Activated T-cell treated with anti-CD3 and anti-CD28 coated beads, Interleukin-2, amount 50 U/mL, for 1 hour (primary cell): Measurements from ENCODE around the gene THEM4.
A peak's percentile ranks its signal among the peaks of the same experiment; 100 is the strongest.

Experiments
- DNase-seq: peaks from one replicate; pipeline ENCODE4 v3.0.0-alpha.2; 2020

THEM4 gene

DNA sequence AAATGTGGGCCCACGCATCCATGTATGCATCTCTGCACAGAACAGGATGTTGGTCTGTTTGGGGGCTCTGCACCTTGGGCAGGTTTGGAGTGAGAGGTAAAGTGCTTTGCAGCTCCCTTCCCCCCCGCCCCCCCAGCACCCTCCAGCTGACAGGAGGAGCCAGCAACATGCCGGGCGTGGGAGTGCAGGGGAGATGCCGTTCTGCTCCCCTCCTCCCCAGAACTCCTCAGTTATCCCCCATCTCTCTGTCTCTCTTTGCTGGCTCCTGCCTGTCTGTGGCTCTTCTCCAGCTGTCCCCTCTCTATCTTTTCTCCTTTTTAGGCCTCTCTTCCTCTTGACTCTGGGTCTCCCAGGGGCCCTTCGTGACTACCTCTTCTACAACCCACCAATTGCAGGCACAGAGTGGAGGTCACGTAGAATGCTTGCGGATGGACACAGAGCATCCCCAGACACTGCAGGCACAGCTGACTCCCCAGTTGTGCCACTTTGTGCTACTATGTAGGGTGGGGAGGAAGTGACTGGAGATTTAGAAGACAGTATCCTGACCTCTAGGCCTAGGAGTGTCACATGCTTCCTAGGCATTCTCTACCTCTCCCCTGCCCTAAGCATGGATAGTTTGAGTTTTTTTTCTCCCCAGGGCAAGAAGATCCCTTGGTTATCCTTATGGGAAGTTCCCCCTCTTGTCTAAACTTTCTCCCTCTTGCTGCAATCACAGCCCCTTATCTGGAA, 76.0 kb downstream of the THEM4 start:
- no peak for DNase-seq

DNA sequence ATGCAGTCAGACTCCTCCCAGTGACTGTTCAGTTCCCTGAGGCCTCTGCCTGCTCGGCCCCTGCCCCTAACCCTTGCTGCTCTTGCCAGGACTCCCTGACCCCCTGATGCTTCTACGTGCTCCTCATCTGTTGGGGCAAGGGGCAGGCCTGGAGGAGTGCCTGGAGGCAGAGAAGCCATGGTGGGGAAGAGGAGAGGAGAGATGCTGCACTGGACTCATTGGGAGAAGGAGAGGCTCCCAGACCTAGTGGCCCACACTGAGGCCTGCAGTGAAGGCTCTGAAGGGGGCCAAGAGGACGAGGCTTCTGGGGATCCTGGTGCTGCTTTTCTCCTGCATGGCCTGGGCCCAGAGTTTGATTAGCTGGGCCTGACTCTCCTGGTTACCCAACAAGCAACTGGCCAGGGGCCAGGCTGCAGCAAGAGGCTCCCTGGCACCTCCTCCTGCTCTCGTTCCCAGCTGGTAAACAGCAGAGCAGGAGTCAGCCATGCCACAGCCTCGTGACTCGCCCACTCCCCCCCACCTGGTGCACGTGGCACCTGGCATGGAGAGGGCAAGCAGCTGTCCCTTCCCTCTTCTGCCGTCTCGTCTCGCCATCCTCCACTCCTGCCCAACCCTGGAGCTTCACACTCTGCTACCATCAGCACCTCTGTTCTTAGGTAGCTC, 76.9 kb downstream of the THEM4 start:
- DNase-seq = no peak

DNA sequence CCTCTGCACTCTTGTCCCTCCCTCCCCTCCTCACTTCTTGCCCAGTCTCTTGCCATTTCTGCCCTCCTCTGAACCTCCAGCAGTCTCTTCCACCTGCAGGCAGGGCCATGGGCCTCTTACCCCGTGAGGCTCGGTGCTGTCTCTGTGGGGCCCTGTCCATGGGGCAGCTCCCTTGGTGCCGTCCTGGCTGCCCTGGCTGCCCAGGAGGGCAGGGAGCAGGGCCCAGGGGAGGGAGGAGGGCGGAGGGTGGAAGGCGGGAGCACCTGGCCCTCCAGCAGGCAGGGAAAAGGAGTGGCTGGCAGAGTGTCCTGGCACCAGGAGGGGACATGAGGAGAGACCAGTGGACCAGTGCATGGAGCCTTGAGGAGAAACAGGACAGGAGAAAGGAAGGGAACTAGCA, 77.7 kb downstream of the THEM4 start, which contains the start of gene RORC:
TSS of gene RORC (minus strand) at position 198 of the 400 bp plus-strand sequence. CDS start at position 160, 38 bp downstream.
- no peak for DNase-seq

DNA sequence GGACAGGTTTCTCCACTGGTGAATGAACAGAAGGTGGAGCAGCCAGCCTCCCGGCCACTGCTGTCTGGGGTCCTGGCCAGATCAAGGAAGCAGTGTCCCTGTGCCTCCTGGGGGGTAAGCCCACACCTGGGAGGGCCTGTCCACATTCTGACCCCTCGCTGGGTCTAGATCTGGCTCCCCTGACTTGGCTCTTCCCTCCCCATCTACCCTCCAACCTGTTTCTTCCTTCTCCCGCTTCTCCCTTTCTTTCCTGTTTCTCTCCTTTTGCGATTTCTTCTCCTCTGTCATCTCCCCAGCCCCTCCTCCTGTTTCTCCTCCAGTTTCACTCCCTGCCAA, 78.1 kb downstream of the THEM4 start:
- DNase-seq = no peak

DNA sequence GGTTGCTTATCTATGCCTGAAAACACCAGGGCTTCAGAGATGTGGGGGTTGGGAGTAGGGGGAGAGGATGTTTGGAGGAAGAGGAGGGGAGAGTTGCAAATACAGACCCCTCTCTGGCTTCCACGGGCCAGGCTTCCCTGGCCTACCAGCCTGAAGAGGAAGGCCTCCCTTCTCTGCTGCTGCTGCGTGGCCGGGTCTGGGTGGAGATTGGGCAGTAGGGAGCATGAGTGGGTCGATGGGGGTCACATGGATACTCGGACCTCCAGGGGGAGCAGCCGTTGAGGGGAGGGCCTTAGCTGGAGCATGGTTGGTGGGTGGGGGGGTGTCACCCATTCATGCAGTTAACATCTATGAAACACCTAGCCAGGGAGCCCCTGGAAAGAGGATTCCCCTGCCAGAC, 79.3 kb downstream of the THEM4 start:
- no peak for DNase-seq

DNA sequence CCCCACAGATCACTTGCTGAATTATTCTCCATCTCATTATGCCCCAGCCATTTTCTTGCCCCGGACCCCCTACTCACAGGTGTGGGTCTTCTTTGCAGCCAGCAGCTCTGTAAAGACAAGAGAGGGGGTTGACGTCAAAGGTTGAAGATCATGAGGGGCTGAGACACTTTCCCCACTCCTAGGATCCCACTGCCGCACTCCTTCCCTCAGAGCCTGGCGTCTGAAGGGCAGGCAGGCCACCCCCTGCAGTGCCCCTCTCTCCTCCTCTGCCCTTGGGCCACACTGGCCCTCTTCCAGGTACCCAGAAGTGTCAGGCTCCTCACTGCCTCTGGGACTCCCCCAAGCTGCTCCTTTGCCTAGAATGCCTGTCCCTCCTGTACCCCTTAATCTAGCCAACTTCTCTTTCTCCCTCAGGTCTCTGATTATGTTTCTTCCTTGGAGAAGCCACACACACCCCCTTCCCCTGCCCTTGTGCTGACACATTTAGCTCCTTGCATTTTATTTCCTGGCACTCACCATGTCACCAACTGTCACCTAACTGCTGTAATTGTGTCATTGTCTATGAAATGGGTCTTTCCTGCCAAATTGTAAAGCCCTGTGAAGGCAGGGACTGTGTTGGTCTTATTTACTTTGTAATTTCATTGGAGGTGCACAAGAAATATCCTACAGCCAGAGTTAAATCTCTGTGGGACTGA, 79.8 kb downstream of the THEM4 start:
- no peak for DNase-seq

DNA sequence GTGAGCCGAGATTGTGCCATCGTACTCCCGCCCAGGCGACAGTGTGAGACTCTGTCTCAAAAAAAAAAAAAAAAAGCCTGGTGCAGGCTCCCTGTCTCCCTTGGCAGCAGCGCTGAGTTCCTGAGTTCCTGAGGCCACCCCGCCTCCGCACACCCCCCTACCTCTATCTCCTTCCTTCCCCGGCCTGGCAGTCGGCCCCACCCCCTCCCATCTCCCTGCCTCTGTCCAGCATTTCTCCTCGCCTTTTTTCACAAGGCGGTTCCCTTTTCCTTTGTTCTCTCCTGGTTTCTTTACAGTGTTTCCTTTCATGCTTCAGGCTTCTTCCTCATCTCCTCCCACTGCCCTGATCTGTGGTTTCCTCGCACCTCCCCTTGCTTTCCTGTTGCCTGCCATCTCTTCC, 80.4 kb downstream of the THEM4 start:
- no peak for DNase-seq

DNA sequence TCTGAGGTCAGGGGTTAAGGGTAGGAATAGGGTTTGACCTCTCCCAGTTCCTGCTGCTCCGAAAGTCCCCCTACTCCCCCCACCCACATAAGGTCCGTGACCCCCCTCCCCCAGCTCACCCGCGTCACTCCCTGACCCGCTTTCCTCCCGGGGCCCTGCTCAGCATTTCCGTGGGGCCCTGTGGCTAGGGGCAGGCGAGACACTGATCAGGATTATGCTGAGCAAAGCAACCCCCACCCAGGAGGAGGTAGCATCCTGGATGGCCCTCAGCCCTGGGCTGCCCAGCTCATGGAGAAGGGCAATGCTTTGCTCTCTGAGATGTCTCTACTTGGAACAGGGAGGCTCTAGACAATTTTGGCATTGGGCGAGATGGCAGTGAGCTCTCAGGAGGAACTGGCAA, 81.5 kb downstream of the THEM4 start:
- no peak for DNase-seq

DNA sequence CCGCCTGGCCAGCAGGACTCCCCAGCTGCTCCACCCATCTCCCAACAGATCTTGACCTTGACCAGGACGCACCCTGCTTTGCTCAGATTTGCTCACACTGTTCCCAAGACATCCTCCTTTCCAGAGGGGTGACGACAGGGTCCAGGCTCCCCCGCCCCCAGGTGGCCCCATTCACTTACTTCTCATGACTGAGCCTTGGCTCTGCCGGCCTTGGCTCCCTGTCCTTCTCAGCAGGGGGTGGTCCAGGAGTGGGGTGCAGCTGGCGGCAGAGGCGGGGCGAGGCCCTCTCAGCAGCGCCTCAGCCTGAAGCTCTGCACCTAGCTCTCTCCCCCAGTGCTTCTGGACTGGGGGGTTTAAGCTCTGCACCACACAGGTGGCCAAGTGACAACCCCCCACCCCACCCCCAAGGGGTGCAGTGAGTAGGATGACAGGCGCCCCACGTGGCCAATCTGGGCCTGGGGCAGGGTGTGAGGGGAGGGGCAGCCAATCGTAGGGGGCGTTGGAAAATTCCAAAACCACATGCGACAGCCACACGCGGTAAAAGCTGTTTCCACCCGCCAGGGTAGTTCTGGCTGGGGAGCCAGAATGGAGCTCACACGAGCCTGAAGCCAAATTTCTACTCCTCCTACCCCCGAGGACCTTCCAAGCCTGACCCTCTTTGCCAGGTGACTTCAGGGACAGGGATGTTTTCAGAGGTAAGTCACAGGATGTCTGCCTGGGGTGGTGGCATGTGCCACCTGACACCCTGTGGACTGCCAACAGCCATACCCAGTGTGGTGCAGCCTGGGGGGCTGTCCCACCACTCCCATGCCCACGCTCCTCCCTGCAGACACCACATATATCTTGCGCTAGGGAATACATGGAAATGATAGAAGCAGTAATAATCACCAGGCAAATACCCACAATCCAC, 83.3 kb downstream of the THEM4 start:
- DNase-seq = peak; percentile 54

DNA sequence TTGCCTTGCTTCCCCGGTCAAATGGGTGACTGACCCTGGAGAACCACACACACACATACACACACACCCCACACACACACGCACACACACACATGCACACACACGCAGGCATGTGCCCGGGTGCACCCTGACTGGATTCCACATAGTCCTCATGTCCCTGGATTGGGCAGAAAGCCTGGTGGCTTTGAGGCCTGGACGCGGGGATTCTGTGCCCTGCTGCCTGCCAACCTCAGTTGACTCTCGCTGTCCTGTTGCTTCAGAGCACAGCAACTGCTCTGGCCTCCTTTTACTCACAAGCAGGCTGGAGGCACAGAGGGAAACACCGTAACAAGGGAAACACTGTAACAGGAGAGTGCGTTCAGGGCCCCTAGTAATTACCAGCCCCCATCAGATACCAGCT, 84.1 kb downstream of the THEM4 start:
- no peak for DNase-seq
